ENCODE results near the gene COL16A1. TPM values are rescaled to one million over a fixed set of nuclear protein-coding genes. Genes with fewer than 3 reads are reported as not detected.

Gene COL16A1
- total RNA-seq, 8 experiments from 2014 or later: 0.87 to 39.0 (median 3.8) TPM

- Histone ChIP-seq H3K4me3 (no peak overlapping the region), H3K27ac (peak overlapping the region in 1 of 2 donors; percentile 17), H3K4me1 (replicated peaks in 1 of 2) (peaks cover 6 to 17% of the 10 kb centered on the region in 2 donors)
- ATAC-seq (replicated peaks in 6 of 8): no peak
- WGBS, 10 experiments: 52 to 92% (median 81%) methylated on average over 2 to 10 of the region's 11 CpGs; no CpG with 5 or more reads in 5 of the 10 experiments
- in situ Hi-C loops (cut with MboI; ENCODE audit: low pct_unique_long_range_greater_than_20kb in 2 of 9, low sequenced_read_pairs in 9 of 9, unreplicated experiment in 9 of 9): no loop called here
Observed at GRCh38 chr1:31627930-31628559, 75.8 kb downstream of the COL16A1 start.

- peak in 1 of 8 experiments; percentile 9 for ATAC-seq (replicated peaks in 6 of 8)
- Histone ChIP-seq H3K4me1 (replicated peaks in 1 of 2) (peaks cover 6 to 17% of the 10 kb centered on the region in 2 donors), H3K27ac (peak overlapping the region in 1 of 2 donors; percentile 17), H3K4me3 (no peak overlapping the region)
- WGBS, 10 experiments: 63 to 92% (median 72%) methylated on average over 2 to 12 of the region's 13 CpGs; no CpG with 5 or more reads in 4 of the 10 experiments
- in situ Hi-C loops (cut with MboI; ENCODE audit: low pct_unique_long_range_greater_than_20kb in 2 of 9, low sequenced_read_pairs in 9 of 9, unreplicated experiment in 9 of 9): no loop called here
Observed at GRCh38 chr1:31627301-31627929, 76.4 kb downstream of the COL16A1 start.

GRCh38 chr1:31626223-31627207 is 77.3 kb downstream of the COL16A1 start:
- H3K27ac ChIP-seq: peak overlapping the region; percentile 33 to 37
- ATAC-seq (replicated peaks in 6 of 8): peak; percentile 28 to 74 (median 62)
- H3K4me3 ChIP-seq: no peak overlapping the region
- in situ Hi-C loops (cut with MboI; ENCODE audit: low pct_unique_long_range_greater_than_20kb in 2 of 9, low sequenced_read_pairs in 9 of 9, unreplicated experiment in 9 of 9): no loop called here
- WGBS, 10 experiments: 45 to 71% (median 54%) methylated on average over 3 to 8 of the region's 23 CpGs; no CpG with 5 or more reads in 5 of the 10 experiments
- H3K4me1 ChIP-seq (replicated peaks in 1 of 2): peaks cover 6 to 17% of the 10 kb centered on the region in 2 donors

GRCh38 chr1:31625561-31626222 is 78.1 kb downstream of the COL16A1 start:
- Histone ChIP-seq H3K27ac (peak overlapping the region in 1 of 2 donors; percentile 33), H3K4me3 (no peak overlapping the region), H3K4me1 (replicated peaks in 1 of 2) (peaks cover 6 to 17% of the 10 kb centered on the region in 2 donors)
- peak; percentile 7 to 70 (median 40) for ATAC-seq (replicated peaks in 6 of 8)
- WGBS, 10 experiments: 0 to 96% (median 47%) methylated on average over 1 to 3 of the region's 4 CpGs; no CpG with 5 or more reads in 6 of the 10 experiments
- in situ Hi-C loops (cut with MboI; ENCODE audit: low pct_unique_long_range_greater_than_20kb in 2 of 9, low sequenced_read_pairs in 9 of 9, unreplicated experiment in 9 of 9): no loop called here

DNA sequence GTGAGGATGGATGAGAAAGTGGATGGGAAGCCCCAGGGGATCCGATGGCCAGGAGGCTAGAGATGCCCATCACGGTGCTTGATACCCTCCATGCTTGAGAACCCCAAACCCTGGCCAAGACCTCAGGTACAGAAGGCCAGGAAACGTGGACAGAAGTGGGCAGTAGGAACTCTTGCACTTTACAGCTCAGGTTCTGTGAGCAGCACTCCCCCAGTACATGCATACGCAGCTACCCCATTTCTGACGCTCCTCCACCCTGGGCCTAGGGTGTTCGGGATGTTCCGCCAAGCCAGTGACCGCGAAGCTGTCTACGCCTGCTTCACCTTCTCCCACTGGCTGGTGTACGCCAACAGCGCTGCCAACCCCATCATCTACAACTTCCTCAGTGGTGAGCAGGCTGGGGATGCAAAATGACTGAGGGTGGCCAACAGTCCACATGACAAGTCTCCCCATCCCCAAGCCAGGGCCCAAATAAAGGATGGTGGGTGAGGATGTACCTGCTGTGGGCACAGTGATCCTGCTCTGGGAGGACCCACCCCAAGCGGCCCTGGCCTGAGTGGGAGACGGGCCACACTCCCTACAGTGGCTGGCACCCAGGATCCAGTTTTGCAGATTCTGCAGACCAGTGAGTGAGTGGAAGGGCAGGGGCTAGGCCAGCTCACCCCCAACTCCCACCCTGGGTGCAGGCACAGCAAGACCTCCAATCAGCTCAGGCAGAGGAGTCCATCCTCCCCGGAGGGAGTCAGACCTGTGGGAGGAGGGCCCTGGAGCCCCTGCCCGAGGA is 78.9 kb downstream of the COL16A1 start:
- Histone ChIP-seq H3K4me1 (replicated peaks in 1 of 2) (peaks cover 6 to 17% of the 10 kb centered on the region in 2 donors), H3K4me3 (no peak overlapping the region), H3K27ac (no peak overlapping the region)
- peak in 2 of 8 experiments; percentile 2 to 3 for ATAC-seq (replicated peaks in 6 of 8)
- 76 to 100% (median 92%) methylated on average over 3 to 12 of the region's 16 CpGs; no CpG with 5 or more reads in 3 of the 10 experiments for WGBS, 10 experiments
- in situ Hi-C loops (cut with MboI; ENCODE audit: low pct_unique_long_range_greater_than_20kb in 2 of 9, low sequenced_read_pairs in 9 of 9, unreplicated experiment in 9 of 9): no loop called here

DNA sequence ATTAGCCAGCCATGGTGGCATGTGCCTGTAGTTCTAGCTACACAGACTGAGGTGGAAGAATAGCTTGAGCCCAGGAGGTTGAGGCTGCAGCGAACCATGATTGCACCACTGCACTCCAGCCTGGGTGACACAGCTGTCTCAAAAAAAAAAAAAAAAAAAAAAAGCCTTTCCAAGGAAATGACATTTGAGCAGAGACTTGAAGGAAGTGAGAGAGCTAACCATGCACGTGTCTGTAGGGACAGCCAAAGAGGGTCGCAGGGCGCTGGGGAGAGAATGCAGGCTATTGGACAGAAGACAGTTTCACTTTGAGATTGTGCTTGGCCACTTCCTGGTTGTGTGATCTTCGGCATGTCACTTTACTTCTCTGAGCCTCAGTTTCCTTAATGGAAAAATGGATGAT is 79.5 kb downstream of the COL16A1 start:
- in situ Hi-C loops (cut with MboI; ENCODE audit: low pct_unique_long_range_greater_than_20kb in 2 of 9, low sequenced_read_pairs in 9 of 9, unreplicated experiment in 9 of 9): no loop called here
- 43 to 100% (median 87%) methylated on average over 1 to 5 of the region's 5 CpGs for WGBS, 10 experiments

GRCh38 chr1:31623365-31623764 is 80.5 kb downstream of the COL16A1 start:
- no peak for ATAC-seq (replicated peaks in 6 of 8)
- in situ Hi-C loops (cut with MboI; ENCODE audit: low pct_unique_long_range_greater_than_20kb in 2 of 9, low sequenced_read_pairs in 9 of 9, unreplicated experiment in 9 of 9): no loop called here
- H3K4me3 ChIP-seq: no peak overlapping the region
- H3K27ac ChIP-seq: no peak overlapping the region
- peaks cover 6 to 17% of the 10 kb centered on the region in 2 donors for H3K4me1 ChIP-seq (replicated peaks in 1 of 2)
- 50 to 97% (median 90%) methylated on average over 1 to 11 of the region's 12 CpGs; no CpG with 5 or more reads in 5 of the 10 experiments for WGBS, 10 experiments

More for the DNA sequence above, 79.5 kb downstream of the COL16A1 start:
- Histone ChIP-seq H3K4me1 (replicated peaks in 1 of 2) (peaks cover 6 to 17% of the 10 kb centered on the region in 2 donors), H3K27ac (no peak overlapping the region), H3K4me3 (no peak overlapping the region)
- ATAC-seq (replicated peaks in 6 of 8): no peak

- H3K4me3 ChIP-seq: no peak overlapping the region
- 20 to 100% (median 64%) methylated on average over 1 to 13 of the region's 15 CpGs for WGBS, 10 experiments
- ATAC-seq (replicated peaks in 6 of 8): no peak
- H3K27ac ChIP-seq: no peak overlapping the region
- in situ Hi-C loops (cut with MboI; ENCODE audit: low pct_unique_long_range_greater_than_20kb in 2 of 9, low sequenced_read_pairs in 9 of 9, unreplicated experiment in 9 of 9): no loop called here
- H3K4me1 ChIP-seq (replicated peaks in 1 of 2): peaks cover 7 to 10% of the 10 kb centered on the region in 2 donors
Observed at GRCh38 chr1:31621847-31622730, 81.7 kb downstream of the COL16A1 start.

- 83 to 100% (median 90%) methylated on average over 1 to 4 of the region's 5 CpGs; no CpG with 5 or more reads in 5 of the 10 experiments for WGBS, 10 experiments
- H3K27ac ChIP-seq: no peak overlapping the region
- H3K4me1 ChIP-seq (replicated peaks in 1 of 2): peaks cover 4 to 7% of the 10 kb centered on the region in 2 donors
- no peak for ATAC-seq (replicated peaks in 6 of 8)
- in situ Hi-C loops (cut with MboI; ENCODE audit: low pct_unique_long_range_greater_than_20kb in 2 of 9, low sequenced_read_pairs in 9 of 9, unreplicated experiment in 9 of 9): no loop called here
- no peak overlapping the region for H3K4me3 ChIP-seq
Observed at GRCh38 chr1:31621498-31621820, 82.4 kb downstream of the COL16A1 start.

GRCh38 chr1:31620631-31621497 is 83.0 kb downstream of the COL16A1 start:
- no peak overlapping the region for H3K4me3 ChIP-seq
- H3K27ac ChIP-seq: no peak overlapping the region
- in situ Hi-C loops (cut with MboI; ENCODE audit: low pct_unique_long_range_greater_than_20kb in 2 of 9, low sequenced_read_pairs in 9 of 9, unreplicated experiment in 9 of 9): no loop called here
- H3K4me1 ChIP-seq (replicated peaks in 1 of 2): peaks cover 0 to 8% of the 10 kb centered on the region in 2 donors
- no peak for ATAC-seq (replicated peaks in 6 of 8)
- 80 to 100% (median 93%) methylated on average over 1 to 16 of the region's 20 CpGs; no CpG with 5 or more reads in 3 of the 10 experiments for WGBS, 10 experiments
